ENCODE data around the gene FUOM. TPM values are rescaled to one million over a fixed set of nuclear protein-coding genes. Genes with fewer than 3 reads are reported as not detected.
"Not testable (repeated sequence)": the region's sequence is repeated elsewhere in the genome, so short reads cannot be mapped to it uniquely, and the experiment has no call there.

FUOM gene
- total RNA-seq, 4 donors from 2014 or later, result 5.4 to 15.7 (median 10.8) TPM

DNA sequence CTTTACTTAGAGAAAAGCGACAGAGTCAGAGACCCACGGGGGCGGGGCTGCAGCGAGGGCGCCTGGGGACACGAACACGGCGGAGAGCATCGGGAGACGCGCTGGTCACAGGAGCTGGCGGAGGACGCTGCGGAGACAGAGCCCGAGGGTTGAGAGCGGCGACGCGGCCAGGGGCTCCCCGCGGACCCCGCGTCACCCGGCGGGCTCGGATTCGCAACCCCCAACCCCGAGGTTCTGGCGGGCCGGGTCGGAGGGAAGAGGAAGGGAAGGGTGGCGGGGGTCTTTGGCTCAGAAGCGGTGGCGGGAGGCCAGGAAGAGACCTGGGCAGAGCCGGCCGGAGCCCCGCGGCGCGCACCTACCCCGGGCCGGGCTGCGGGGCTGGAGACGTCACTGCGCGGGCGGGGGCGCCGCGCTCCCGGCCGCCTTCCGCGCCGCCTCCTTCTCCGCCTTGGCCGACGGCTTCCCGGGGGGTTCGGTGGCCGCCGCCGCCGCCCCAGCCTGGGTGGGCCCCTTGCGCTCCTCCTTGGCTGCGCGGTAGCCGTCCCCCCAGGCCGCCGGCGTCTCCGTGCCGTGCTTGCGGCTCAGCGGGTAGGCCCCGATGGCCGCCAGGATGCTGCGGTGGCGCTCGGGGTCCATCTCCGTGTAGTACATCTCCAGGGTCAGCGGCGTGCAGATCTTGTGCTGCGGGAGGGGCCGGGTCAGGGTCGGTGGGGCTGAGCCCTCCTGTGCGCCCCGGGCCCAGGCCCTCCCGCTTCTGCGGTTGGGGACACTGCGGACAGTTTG is 32.2 kb downstream of the FUOM start:
- peak; percentile 32 for ATAC-seq
- H3K9me3 ChIP-seq, result no peaks in the 10 kb centered on the region
- WGBS, 2 donors (ENCODE audit: low coverage in 1 of 2), result 0% methylated on average over 16 of the region's 91 CpGs; no CpG with 5 or more reads in 1 of the 2 donors
- H3K27ac ChIP-seq, result peak overlapping the region in 3 of 4 donors; percentile 28 to 64 (median 55)
- no peak for TF ChIP-seq EP300 (IDR thresholded peaks at IDR 0.05)
- TF ChIP-seq POLR2A (IDR thresholded peaks at IDR 0.05), result no peak
- TF ChIP-seq CTCF (IDR thresholded peaks at IDR 0.05), result no peak
- TF ChIP-seq POLR2AphosphoS5 (IDR thresholded peaks at IDR 0.05), result no peak
- H3K27me3 ChIP-seq, result peaks cover 71% of the 10 kb centered on the region
- peaks cover 3 to 34% (median 19%) of the 10 kb centered on the region in 3 donors for H3K4me1 ChIP-seq
- no peaks in the 10 kb centered on the region for H3K36me3 ChIP-seq
- H3K4me3 ChIP-seq, result peak overlapping the region; percentile 5 to 59

DNA sequence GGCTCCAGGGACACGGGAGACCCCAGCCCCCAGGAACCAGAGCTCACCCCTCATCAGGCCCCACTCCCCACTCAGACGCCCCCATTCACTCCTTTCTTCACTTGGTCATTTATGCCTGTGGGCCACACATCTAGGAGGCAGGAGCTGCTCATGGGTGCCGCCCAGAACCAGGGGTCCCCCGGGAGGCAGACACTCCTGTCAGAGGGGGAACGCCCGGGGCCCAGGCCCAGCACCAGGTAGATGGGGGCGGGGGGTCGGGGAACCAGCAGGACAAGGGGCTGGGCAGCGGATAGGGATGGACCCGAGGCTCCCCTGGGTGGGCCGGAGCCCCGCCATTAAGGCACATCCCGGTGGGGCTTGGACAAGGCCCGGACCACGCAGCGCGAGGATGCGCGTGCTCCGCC is 33.0 kb downstream of the FUOM start:
- no peak for TF ChIP-seq POLR2AphosphoS5 (IDR thresholded peaks at IDR 0.05)
- TF ChIP-seq EP300 (IDR thresholded peaks at IDR 0.05), result no peak
- no peak for TF ChIP-seq CTCF (IDR thresholded peaks at IDR 0.05)
- TF ChIP-seq POLR2A (IDR thresholded peaks at IDR 0.05), result no peak
- no peaks in the 10 kb centered on the region for H3K9me3 ChIP-seq
- H3K4me3 ChIP-seq, result peak overlapping the region in 1 of 2 donors; percentile 59
- H3K27ac ChIP-seq, result peak overlapping the region in 3 of 4 donors; percentile 28 to 64 (median 55)
- H3K27me3 ChIP-seq, result peaks cover 75% of the 10 kb centered on the region
- no peaks in the 10 kb centered on the region for H3K36me3 ChIP-seq
- ATAC-seq, result no peak
- 25% methylated on average over 5 of the region's 20 CpGs; no CpG with 5 or more reads in 1 of the 2 donors for WGBS, 2 donors (ENCODE audit: low coverage in 1 of 2)
- peaks cover 3 to 32% (median 19%) of the 10 kb centered on the region in 3 donors for H3K4me1 ChIP-seq

DNA sequence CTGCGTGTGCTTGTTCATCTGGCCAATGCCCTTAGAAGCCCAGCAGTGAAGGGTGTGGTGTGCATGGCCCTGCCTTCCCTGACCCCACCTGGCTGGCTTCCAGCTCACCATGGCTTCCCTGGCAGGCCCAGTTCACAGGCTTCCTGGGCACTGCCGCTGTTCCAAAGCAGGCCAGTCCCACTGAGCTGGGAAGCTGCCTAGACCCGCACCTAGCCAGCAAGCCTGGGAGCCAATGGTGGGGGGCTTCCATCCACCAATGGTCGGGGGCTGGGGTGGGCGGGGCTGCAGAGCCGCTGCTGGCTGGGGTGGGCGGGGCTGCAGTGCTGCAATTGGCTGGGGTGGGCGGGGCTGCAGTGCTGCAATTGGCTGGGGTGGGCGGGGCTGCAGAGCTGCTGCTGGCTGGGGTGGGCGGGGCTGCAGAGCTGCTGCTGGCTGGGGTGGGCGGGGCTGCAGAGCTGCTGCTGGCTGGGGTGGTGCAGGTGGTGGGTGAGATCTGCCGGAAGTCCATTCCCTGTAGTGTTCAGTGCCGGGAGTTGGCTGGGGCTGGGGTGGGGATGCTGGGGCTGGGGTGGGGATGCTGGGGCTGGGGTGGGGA is 33.5 kb downstream of the FUOM start:
- Histone ChIP-seq H3K4me1 (peaks cover 3 to 26% (median 17%) of the 10 kb centered on the region in 3 donors), H3K36me3 (no peaks in the 10 kb centered on the region), H3K9me3 (no peaks in the 10 kb centered on the region), H3K4me3 (peak overlapping the region in 1 of 2 donors; percentile 59), H3K27ac (peak overlapping the region in 1 of 4 donors; percentile 28), H3K27me3 (peaks cover 75% of the 10 kb centered on the region)
- TF ChIP-seq POLR2AphosphoS5 (IDR thresholded peaks at IDR 0.05) (no peak), EP300 (IDR thresholded peaks at IDR 0.05) (no peak), CTCF (IDR thresholded peaks at IDR 0.05) (no peak), POLR2A (IDR thresholded peaks at IDR 0.05) (no peak)
- 40% methylated on average over 1 of the region's 13 CpGs; no CpG with 5 or more reads in 1 of the 2 donors for WGBS, 2 donors (ENCODE audit: low coverage in 1 of 2)
- ATAC-seq, result peak; percentile 80

DNA sequence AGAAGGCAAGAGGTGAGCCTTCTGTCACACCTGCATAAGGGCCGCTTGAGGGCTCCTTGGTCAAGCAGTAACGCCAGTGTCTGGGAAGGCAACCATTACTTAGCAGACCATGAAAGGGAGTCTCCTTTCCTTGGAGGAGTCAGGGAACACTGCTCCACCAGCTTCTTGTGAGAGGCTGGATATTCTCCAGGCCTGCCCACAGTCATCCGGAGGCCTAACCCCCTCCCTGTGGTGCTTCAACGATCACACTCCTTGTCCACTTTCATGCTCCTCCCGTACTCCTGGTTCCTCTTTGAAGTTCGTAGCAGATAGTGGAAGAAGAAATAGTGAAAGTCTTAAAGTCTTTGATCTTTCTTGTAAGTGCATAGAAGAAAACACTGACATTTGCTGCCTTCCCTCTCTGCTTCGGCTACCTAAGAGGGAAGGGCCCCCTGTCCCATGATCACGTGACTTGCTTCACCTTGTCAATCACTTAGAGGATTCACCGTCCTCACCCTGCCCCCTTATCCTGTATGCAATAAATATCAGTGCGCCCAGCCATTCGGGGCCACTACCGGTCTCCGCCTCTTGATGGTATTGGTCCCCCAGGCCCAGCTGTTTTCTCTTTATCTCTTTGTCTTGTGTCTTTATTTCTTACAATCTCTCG is 35.6 kb downstream of the FUOM start:
- ATAC-seq, H3K9me3 ChIP-seq, H3K4me3 ChIP-seq, H3K36me3 ChIP-seq, H3K27ac ChIP-seq: not testable (repeated sequence)
- Histone ChIP-seq H3K27me3 (peaks cover 64% of the 10 kb centered on the region), H3K4me1 (peaks cover 3 to 33% (median 19%) of the 10 kb centered on the region in 3 donors)
- WGBS, 2 donors (ENCODE audit: low coverage in 1 of 2), result 64 to 83% methylated on average over 7 to 10 of the region's 14 CpGs

- not testable (repeated sequence) for H3K4me3 ChIP-seq, H3K27ac ChIP-seq, H3K9me3 ChIP-seq, H3K36me3 ChIP-seq, ATAC-seq
- 88% methylated on average over 4 to 5 of the region's 6 CpGs for WGBS, 2 donors (ENCODE audit: low coverage in 1 of 2)
- H3K4me1 ChIP-seq, result peaks cover 1 to 29% (median 16%) of the 10 kb centered on the region in 3 donors
- peaks cover 51% of the 10 kb centered on the region for H3K27me3 ChIP-seq
Measured at GRCh38 chr10:133320852-133321422, 36.9 kb downstream of the FUOM start.
